ENCODE data around the gene KIAA2012.

KIAA2012 gene

DNA sequence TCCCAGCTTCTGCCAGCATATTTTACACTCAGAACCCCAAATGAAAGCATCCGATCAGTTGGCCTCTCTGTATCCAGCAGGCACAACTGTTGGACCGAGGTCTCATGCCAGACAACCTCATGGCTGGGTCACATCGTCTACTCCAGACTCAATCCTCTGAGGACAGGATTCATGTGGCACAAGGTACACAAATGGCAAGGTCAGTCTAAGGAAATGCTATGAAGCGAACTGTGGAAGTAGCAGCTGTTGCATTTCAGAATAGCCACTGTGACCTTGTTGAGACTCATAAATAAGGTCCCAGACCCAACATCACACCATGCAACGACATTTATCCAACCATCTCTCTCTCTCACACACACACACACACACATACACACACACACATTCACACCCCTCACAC, 46.5 kb upstream of the KIAA2012 start:
- H2BK12ac ChIP-seq (ENCODE audit: low read length in 2 of 2), result no peak overlapping the region
- no peaks in the 10 kb centered on the region for H3K36me3 ChIP-seq (ENCODE audit: control insufficient read depth in 1 of 2, insufficient read depth in 2 of 2, low read depth in 1 of 2, low read length in 2 of 2)
- 87% methylated on average over 5 of the region's 5 CpGs for WGBS
- H3K23ac ChIP-seq (ENCODE audit: low read length in 2 of 2), result no peak overlapping the region
- H3K14ac ChIP-seq (ENCODE audit: low read length in 2 of 2), result no peak overlapping the region
- no peak overlapping the region for H3K4ac ChIP-seq (ENCODE audit: low read depth in 1 of 2, low read length in 2 of 2)
- H3K27ac ChIP-seq (ENCODE audit: low read length, poor library complexity, severe bottlenecking), result no peak overlapping the region
- no peak for DNase-seq
- peaks cover 0 to 32% of the 10 kb centered on the region in 2 experiments for H3K27me3 ChIP-seq (ENCODE audit: control insufficient read depth in 1 of 2, insufficient read depth in 1 of 2, low read length in 2 of 2)
- no peak overlapping the region for H3K9ac ChIP-seq (ENCODE audit: low read length)
- no peak overlapping the region for H4K8ac ChIP-seq (ENCODE audit: low read length)
- H2BK120ac ChIP-seq (ENCODE audit: low read depth, low read length), result no peak overlapping the region
- H2BK15ac ChIP-seq (ENCODE audit: low read depth, poor library complexity, severe bottlenecking), result no peak overlapping the region
- H3K4me1 ChIP-seq (ENCODE audit: control insufficient read depth, insufficient read depth, low read depth, low read length), result no peaks in the 10 kb centered on the region
- H3K9me3 ChIP-seq (ENCODE audit: control insufficient read depth, low read length), result no peaks in the 10 kb centered on the region
- no peak overlapping the region for H2BK5ac ChIP-seq (ENCODE audit: low read depth, low read length, poor library complexity, severe bottlenecking)
- no peak overlapping the region for H4K91ac ChIP-seq (ENCODE audit: low read length)
- H2AFZ ChIP-seq (ENCODE audit: low read depth, low read length), result no peak overlapping the region
- no peak overlapping the region for H3K4me2 ChIP-seq (ENCODE audit: low read length, poor library complexity, severe bottlenecking)
- no peak overlapping the region for H3K18ac ChIP-seq (ENCODE audit: low read depth in 1 of 2, low read length in 2 of 2)
- no peak overlapping the region for H3K4me3 ChIP-seq (ENCODE audit: insufficient read depth in 1 of 2, low read depth in 1 of 2, low read length in 2 of 2)
- no peaks in the 10 kb centered on the region for H3K79me1 ChIP-seq (replicated peaks; ENCODE audit: low read length, poor library complexity, severe bottlenecking)
- H2AK5ac ChIP-seq (ENCODE audit: low read length, severe bottlenecking), result no peak overlapping the region

DNA sequence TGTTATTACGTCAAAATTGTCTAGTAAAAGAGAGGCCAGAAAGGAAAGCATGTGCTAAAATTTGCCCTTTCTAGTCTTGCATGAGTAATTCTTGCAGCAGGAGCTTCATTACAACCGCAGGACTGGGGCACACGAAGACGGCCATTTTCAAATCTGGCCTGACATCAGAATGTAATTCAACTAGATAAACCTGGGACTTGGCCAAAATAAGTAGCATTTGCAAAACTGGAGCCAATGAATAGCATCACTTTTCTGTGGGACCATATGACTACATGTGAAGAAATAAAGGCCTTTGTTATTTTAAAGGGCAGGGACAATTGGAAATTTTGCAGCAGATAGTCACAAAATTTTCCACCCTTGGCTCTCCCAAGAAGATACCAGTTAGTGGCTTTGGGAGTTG, 42.4 kb upstream of the KIAA2012 start:
- H3K36me3 ChIP-seq (ENCODE audit: control insufficient read depth in 1 of 2, insufficient read depth in 2 of 2, low read depth in 1 of 2, low read length in 2 of 2), result peaks cover 0 to 1% of the 10 kb centered on the region in 2 experiments

DNA sequence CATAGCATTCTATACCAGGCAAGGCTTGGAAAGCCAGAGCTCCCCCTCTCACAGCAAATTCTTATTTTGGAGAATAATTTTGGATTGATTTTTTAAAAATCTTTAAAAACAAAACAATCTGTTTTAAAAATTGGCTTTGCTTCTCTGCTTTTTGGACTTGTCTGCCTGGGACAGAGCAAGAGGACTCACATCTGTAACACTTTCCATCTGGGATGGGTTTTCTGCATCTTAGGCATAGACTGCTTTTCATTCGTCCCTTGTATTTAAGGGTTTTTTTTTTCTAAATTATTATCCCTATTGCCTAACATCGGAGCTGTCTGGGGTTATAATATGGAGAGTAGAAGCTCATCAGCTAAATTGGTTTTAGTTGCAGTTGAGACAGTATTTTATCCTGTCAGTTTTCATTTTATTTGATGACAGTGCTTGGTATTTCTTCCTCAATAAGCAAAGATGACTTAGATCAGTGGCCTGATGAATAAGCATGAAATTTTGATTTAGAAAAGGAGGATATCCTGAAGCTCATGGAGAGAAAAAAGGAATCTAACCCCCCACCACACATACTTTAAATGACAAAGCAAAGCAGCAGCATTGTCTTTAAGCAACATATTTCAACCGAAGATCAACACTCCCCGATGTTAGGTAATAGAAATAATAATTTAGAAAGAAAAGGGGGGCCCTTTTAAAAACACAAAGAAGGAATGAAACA, 41.7 kb upstream of the KIAA2012 start:
- H2AFZ ChIP-seq (ENCODE audit: low read depth, low read length), result no peak overlapping the region
- 79% methylated on average over 2 of the region's 4 CpGs for WGBS
- H3K4me2 ChIP-seq (ENCODE audit: low read length, poor library complexity, severe bottlenecking), result no peak overlapping the region
- peaks cover 0 to 6% of the 10 kb centered on the region in 2 experiments for H3K36me3 ChIP-seq (ENCODE audit: control insufficient read depth in 1 of 2, insufficient read depth in 2 of 2, low read depth in 1 of 2, low read length in 2 of 2)
- peaks cover 0 to 31% of the 10 kb centered on the region in 2 experiments for H3K27me3 ChIP-seq (ENCODE audit: control insufficient read depth in 1 of 2, insufficient read depth in 1 of 2, low read length in 2 of 2)
- no peak overlapping the region for H3K4me3 ChIP-seq (ENCODE audit: insufficient read depth in 1 of 2, low read depth in 1 of 2, low read length in 2 of 2)
- H2BK15ac ChIP-seq (ENCODE audit: low read depth, poor library complexity, severe bottlenecking), result no peak overlapping the region
- no peak overlapping the region for H3K14ac ChIP-seq (ENCODE audit: low read length in 2 of 2)
- DNase-seq, result no peak
- no peak overlapping the region for H3K23ac ChIP-seq (ENCODE audit: low read length in 2 of 2)
- H3K18ac ChIP-seq (ENCODE audit: low read depth in 1 of 2, low read length in 2 of 2), result no peak overlapping the region
- no peak overlapping the region for H2BK5ac ChIP-seq (ENCODE audit: low read depth, low read length, poor library complexity, severe bottlenecking)
- H3K9ac ChIP-seq (ENCODE audit: low read length), result peak overlapping the region; percentile 90
- no peak overlapping the region for H3K4ac ChIP-seq (ENCODE audit: low read depth in 1 of 2, low read length in 2 of 2)
- no peak overlapping the region for H2BK12ac ChIP-seq (ENCODE audit: low read length in 2 of 2)
- H4K8ac ChIP-seq (ENCODE audit: low read length), result no peak overlapping the region
- no peak overlapping the region for H4K91ac ChIP-seq (ENCODE audit: low read length)
- no peak overlapping the region for H3K27ac ChIP-seq (ENCODE audit: low read length, poor library complexity, severe bottlenecking)
- H2AK5ac ChIP-seq (ENCODE audit: low read length, severe bottlenecking), result no peak overlapping the region
- no peak overlapping the region for H2BK120ac ChIP-seq (ENCODE audit: low read depth, low read length)
- peaks cover 22% of the 10 kb centered on the region for H3K4me1 ChIP-seq (ENCODE audit: control insufficient read depth, insufficient read depth, low read depth, low read length)
- peaks cover 6% of the 10 kb centered on the region for H3K79me1 ChIP-seq (replicated peaks; ENCODE audit: low read length, poor library complexity, severe bottlenecking)
- H3K9me3 ChIP-seq (ENCODE audit: control insufficient read depth, low read length), result no peaks in the 10 kb centered on the region

More for the DNA sequence above, 42.4 kb upstream of the KIAA2012 start:
- no peak overlapping the region for H3K4me3 ChIP-seq (ENCODE audit: insufficient read depth in 1 of 2, low read depth in 1 of 2, low read length in 2 of 2)
- H3K79me1 ChIP-seq (replicated peaks; ENCODE audit: low read length, poor library complexity, severe bottlenecking), result peaks cover 1% of the 10 kb centered on the region
- WGBS, result over 99% methylated on average over 4 of the region's 4 CpGs
- no peak for DNase-seq
- no peak overlapping the region for H2AFZ ChIP-seq (ENCODE audit: low read depth, low read length)
- H4K91ac ChIP-seq (ENCODE audit: low read length), result no peak overlapping the region
- no peak overlapping the region for H2AK5ac ChIP-seq (ENCODE audit: low read length, severe bottlenecking)
- no peak overlapping the region for H2BK120ac ChIP-seq (ENCODE audit: low read depth, low read length)
- H2BK12ac ChIP-seq (ENCODE audit: low read length in 2 of 2), result no peak overlapping the region
- no peak overlapping the region for H4K8ac ChIP-seq (ENCODE audit: low read length)
- H3K23ac ChIP-seq (ENCODE audit: low read length in 2 of 2), result no peak overlapping the region
- peaks cover 0 to 34% of the 10 kb centered on the region in 2 experiments for H3K27me3 ChIP-seq (ENCODE audit: control insufficient read depth in 1 of 2, insufficient read depth in 1 of 2, low read length in 2 of 2)
- H3K14ac ChIP-seq (ENCODE audit: low read length in 2 of 2), result no peak overlapping the region
- H3K18ac ChIP-seq (ENCODE audit: low read depth in 1 of 2, low read length in 2 of 2), result no peak overlapping the region
- no peak overlapping the region for H2BK15ac ChIP-seq (ENCODE audit: low read depth, poor library complexity, severe bottlenecking)
- H3K4me1 ChIP-seq (ENCODE audit: control insufficient read depth, insufficient read depth, low read depth, low read length), result peaks cover 15% of the 10 kb centered on the region
- H3K27ac ChIP-seq (ENCODE audit: low read length, poor library complexity, severe bottlenecking), result no peak overlapping the region
- H2BK5ac ChIP-seq (ENCODE audit: low read depth, low read length, poor library complexity, severe bottlenecking), result no peak overlapping the region
- H3K9me3 ChIP-seq (ENCODE audit: control insufficient read depth, low read length), result no peaks in the 10 kb centered on the region
- H3K4me2 ChIP-seq (ENCODE audit: low read length, poor library complexity, severe bottlenecking), result no peak overlapping the region
- no peak overlapping the region for H3K9ac ChIP-seq (ENCODE audit: low read length)
- no peak overlapping the region for H3K4ac ChIP-seq (ENCODE audit: low read depth in 1 of 2, low read length in 2 of 2)

DNA sequence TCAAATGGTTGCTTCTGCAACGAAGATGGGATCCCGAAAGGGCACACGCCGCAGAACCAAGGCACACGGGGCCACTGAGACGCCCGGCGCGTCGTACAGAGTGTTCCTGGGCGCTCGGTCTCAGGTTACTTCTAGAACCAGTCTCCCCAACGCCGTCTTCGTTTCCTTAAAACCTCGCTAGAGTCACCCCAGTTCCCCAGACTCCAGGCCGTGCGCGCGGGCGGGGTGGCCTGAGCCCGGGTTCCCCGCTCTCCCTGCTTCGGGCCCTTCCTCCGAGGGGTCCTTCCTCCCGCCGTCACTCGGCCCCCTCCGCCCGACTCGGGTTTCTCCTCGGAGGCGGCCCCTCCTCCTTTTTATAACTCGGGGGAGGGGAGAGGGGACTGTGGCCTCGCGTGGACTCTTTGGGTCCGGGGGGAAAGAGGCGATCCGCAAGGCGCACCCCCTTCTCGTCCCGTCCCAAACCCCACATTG, 40.2 kb upstream of the KIAA2012 start:
- H3K23ac ChIP-seq (ENCODE audit: low read length in 2 of 2), result peak overlapping the region in 1 of 2 experiments; percentile 19
- peak overlapping the region; percentile 97 for H2BK5ac ChIP-seq (ENCODE audit: low read depth, low read length, poor library complexity, severe bottlenecking)
- peak overlapping the region in 1 of 2 experiments; percentile 6 for H2BK12ac ChIP-seq (ENCODE audit: low read length in 2 of 2)
- peak overlapping the region; percentile 76 to 84 for H3K4me3 ChIP-seq (ENCODE audit: insufficient read depth in 1 of 2, low read depth in 1 of 2, low read length in 2 of 2)
- peak overlapping the region; percentile 90 for H3K9ac ChIP-seq (ENCODE audit: low read length)
- H2BK120ac ChIP-seq (ENCODE audit: low read depth, low read length), result peak overlapping the region; percentile 90
- no peak overlapping the region for H2AK5ac ChIP-seq (ENCODE audit: low read length, severe bottlenecking)
- H2AFZ ChIP-seq (ENCODE audit: low read depth, low read length), result peak overlapping the region; percentile 84
- H4K8ac ChIP-seq (ENCODE audit: low read length), result peak overlapping the region; percentile 96
- H3K9me3 ChIP-seq (ENCODE audit: control insufficient read depth, low read length), result no peaks in the 10 kb centered on the region
- WGBS, result under 1% methylated on average over 29 of the region's 42 CpGs
- peaks cover 0 to 31% of the 10 kb centered on the region in 2 experiments for H3K27me3 ChIP-seq (ENCODE audit: control insufficient read depth in 1 of 2, insufficient read depth in 1 of 2, low read length in 2 of 2)
- peaks cover 0 to 6% of the 10 kb centered on the region in 2 experiments for H3K36me3 ChIP-seq (ENCODE audit: control insufficient read depth in 1 of 2, insufficient read depth in 2 of 2, low read depth in 1 of 2, low read length in 2 of 2)
- peak overlapping the region; percentile 92 to 98 for H3K18ac ChIP-seq (ENCODE audit: low read depth in 1 of 2, low read length in 2 of 2)
- H3K27ac ChIP-seq (ENCODE audit: low read length, poor library complexity, severe bottlenecking), result peak overlapping the region; percentile 100
- H4K91ac ChIP-seq (ENCODE audit: low read length), result peak overlapping the region; percentile 95
- peak; percentile 80 for DNase-seq
- H3K79me1 ChIP-seq (replicated peaks; ENCODE audit: low read length, poor library complexity, severe bottlenecking), result peaks cover 6% of the 10 kb centered on the region
- H2BK15ac ChIP-seq (ENCODE audit: low read depth, poor library complexity, severe bottlenecking), result peak overlapping the region; percentile 88
- H3K4me1 ChIP-seq (ENCODE audit: control insufficient read depth, insufficient read depth, low read depth, low read length), result peaks cover 25% of the 10 kb centered on the region
- H3K14ac ChIP-seq (ENCODE audit: low read length in 2 of 2), result peak overlapping the region; percentile 45 to 93
- peak overlapping the region; percentile 87 to 92 for H3K4ac ChIP-seq (ENCODE audit: low read depth in 1 of 2, low read length in 2 of 2)
- peak overlapping the region; percentile 99 for H3K4me2 ChIP-seq (ENCODE audit: low read length, poor library complexity, severe bottlenecking)

Measured in mesenchymal stem cell (in vitro differentiated cells and primary cell).